GM15510 (cell line): ENCODE measurements around the gene LHX4.

Experiments used
- POLR2A ChIP-seq: IDR thresholded peaks from 3 replicates; pipeline ENCODE4 v1.6.1; 2011; ENCODE audit warnings: borderline replicate concordance; ENCODE audit not compliant: insufficient read length; ENCODE audit errors: extremely low read depth

LHX4 gene

GRCh38 chr1:180210008-180210620 lies 19.9 kb upstream of the LHX4 start:
- TF ChIP-seq POLR2A = no peak

- no peak for TF ChIP-seq POLR2A
Observed at GRCh38 chr1:180211156-180211859, 18.8 kb upstream of the LHX4 start.

- TF ChIP-seq POLR2A = no peak
Observed at GRCh38 chr1:180211860-180212229, 18.2 kb upstream of the LHX4 start.

- TF ChIP-seq POLR2A = no peak
Observed at GRCh38 chr1:180213401-180214170, 16.5 kb upstream of the LHX4 start.

- TF ChIP-seq POLR2A = no peak
Observed at GRCh38 chr1:180215856-180216625, 14.0 kb upstream of the LHX4 start.

- TF ChIP-seq POLR2A = no peak
Observed at GRCh38 chr1:180217006-180217405, 13.1 kb upstream of the LHX4 start.

GRCh38 chr1:180218806-180219765 lies 11.0 kb upstream of the LHX4 start:
- no peak for TF ChIP-seq POLR2A

- no peak for TF ChIP-seq POLR2A
Observed at GRCh38 chr1:180219776-180220175, 10.3 kb upstream of the LHX4 start.

- TF ChIP-seq POLR2A = no peak
Observed at GRCh38 chr1:180221462-180221861, 8.6 kb upstream of the LHX4 start.

GRCh38 chr1:180224902-180225301 lies 5.2 kb upstream of the LHX4 start:
- no peak for TF ChIP-seq POLR2A

GRCh38 chr1:180225403-180225802 lies 4.7 kb upstream of the LHX4 start:
- TF ChIP-seq POLR2A = no peak

GRCh38 chr1:180227861-180228647 lies 2.0 kb upstream of the LHX4 start:
- TF ChIP-seq POLR2A = no peak

- no peak for TF ChIP-seq POLR2A
Observed at GRCh38 chr1:180228648-180229482, 1.2 kb upstream of the LHX4 start.

- no peak for TF ChIP-seq POLR2A
Observed at GRCh38 chr1:180230416-180230790, 339 bp downstream of the LHX4 start.
